A549 (cell line): ENCODE results near the gene TDRKH. TPM values are rescaled to one million over a fixed set of nuclear protein-coding genes. Genes with fewer than 3 reads are reported as not detected.

Experiments
- CBX8 ChIP-seq: fragments of 200-600 bp; sonication (generic); IDR thresholded peaks from 2 replicates; pipeline ENCODE4 v1.6.1; 2016
- CEBPB ChIP-seq, 2 experiments: fragments of >200 bp in 1 of 2; sonication (Bioruptor Twin) in 1 of 2; formaldehyde crosslinking in 1 of 2; IDR thresholded peaks; 2 replicates each; pipeline ENCODE4 v1.6.1; 2012 to 2016
- CHD2 ChIP-seq: fragments of 150-350 bp; IDR thresholded peaks from 2 replicates; pipeline ENCODE4 v1.6.1; 2014; ENCODE audit warnings: low read length; ENCODE audit not compliant: partially characterized antibody
- CHD4 ChIP-seq: fragments of 200-600 bp; sonication (generic); IDR thresholded peaks from 2 replicates; pipeline ENCODE4 v1.6.1; 2016; ENCODE audit warnings: antibody characterized with exemption, mild to moderate bottlenecking, borderline replicate concordance
- EHF ChIP-seq: fragments of 250-450 bp; sonication (Bioruptor Pico); IDR thresholded peaks from 2 replicates; pipeline ENCODE4 v1.5.0; 2020; ENCODE audit warnings: mild to moderate bottlenecking
- EHMT2 ChIP-seq: fragments of 200-600 bp; sonication (generic); IDR thresholded peaks from 2 replicates; pipeline ENCODE4 v1.6.1; 2016; ENCODE audit warnings: antibody characterized with exemption, low read depth, mild to moderate bottlenecking, moderate library complexity
- FOSL2 ChIP-seq, 2 experiments: fragments of 450-650 bp in 1 of 2; fragments of >200 bp in 1 of 2; sonication (Bioruptor Twin) in 1 of 2; formaldehyde crosslinking; IDR thresholded peaks; 2 replicates each; pipeline versions ENCODE4 v1.5.0 to v1.6.1; 2016 to 2020; ENCODE audit warnings: mild to moderate bottlenecking in 1 of 2, moderate library complexity in 1 of 2
- GATA3 ChIP-seq: IDR thresholded peaks from 2 replicates; pipeline ENCODE4 v1.6.1; 2012; ENCODE audit warnings: borderline replicate concordance
- HDAC2 ChIP-seq: fragments of 200-600 bp; sonication (generic); IDR thresholded peaks from 2 replicates; pipeline ENCODE4 v1.6.1; 2016
- HES2 ChIP-seq: fragments of >200 bp; sonication (Bioruptor Twin); formaldehyde crosslinking; IDR thresholded peaks from 2 replicates; pipeline ENCODE4 v1.6.1; 2016
- HEYL ChIP-seq: fragments of 250-450 bp; sonication (Bioruptor Pico); IDR thresholded peaks from 2 replicates; pipeline ENCODE4 v1.8.0; 2021; ENCODE audit warnings: mild to moderate bottlenecking, moderate library complexity
- JUN ChIP-seq, 2 experiments: fragments of >200 bp; sonication (Bioruptor Twin); formaldehyde crosslinking; IDR thresholded peaks; 2 replicates in 1 of 2; 3 replicates in 1 of 2; pipeline ENCODE4 v1.6.1; 2016 to 2017
- JUNB ChIP-seq: fragments of >200 bp; sonication (Bioruptor Twin); formaldehyde crosslinking; IDR thresholded peaks from 2 replicates; pipeline ENCODE4 v1.6.1; 2016
- MAX ChIP-seq: IDR thresholded peaks from 2 replicates; pipeline ENCODE4 v1.6.1; 2012
- MAZ ChIP-seq: fragments of 150-350 bp; IDR thresholded peaks from 2 replicates; pipeline ENCODE4 v1.6.1; 2014; ENCODE audit warnings: antibody characterized with exemption, low read depth, low read length, borderline replicate concordance
- NFE2L2 ChIP-seq: fragments of 150-350 bp; conservative IDR thresholded peaks from 2 replicates; pipeline ENCODE4 v1.6.1; 2014; ENCODE audit warnings: low read length
- NPAS2 ChIP-seq: fragments of 250-450 bp; sonication (Bioruptor Pico); IDR thresholded peaks from 2 replicates; pipeline ENCODE4 v1.8.0; 2022; ENCODE audit warnings: mild to moderate bottlenecking, moderate library complexity, borderline replicate concordance
- PBX3 ChIP-seq: IDR thresholded peaks from 2 replicates; pipeline ENCODE4 v1.6.1; 2012
- PHF8 ChIP-seq: fragments of 200-600 bp; sonication (generic); IDR thresholded peaks from 2 replicates; pipeline ENCODE4 v1.6.1; 2016; ENCODE audit warnings: low read depth, mild to moderate bottlenecking, antibody characterized with exemption, moderate library complexity, borderline replicate concordance
- REST ChIP-seq: fragments of 200-600 bp; sonication (generic); IDR thresholded peaks from 2 replicates; pipeline ENCODE4 v1.6.1; 2016; ENCODE audit warnings: antibody characterized with exemption, mild to moderate bottlenecking, moderate library complexity
- RNF2 ChIP-seq: fragments of 200-600 bp; sonication (generic); IDR thresholded peaks from 2 replicates; pipeline ENCODE4 v1.6.1; 2016; ENCODE audit warnings: low read depth, mild to moderate bottlenecking, antibody characterized with exemption, moderate library complexity, borderline replicate concordance
- SMC3 ChIP-seq: fragments of >200 bp; sonication (Bioruptor Twin); formaldehyde crosslinking; IDR thresholded peaks from 3 replicates; pipeline ENCODE4 v1.6.1; 2018; ENCODE audit warnings: inconsistent platforms
- SREBF2 ChIP-seq: fragments of 450-650 bp; IDR thresholded peaks from 2 replicates; pipeline ENCODE4 v1.6.1; 2014; ENCODE audit warnings: mild to moderate bottlenecking, moderate library complexity
- ZNF302 ChIP-seq: fragments of 250-450 bp; sonication (Bioruptor Pico); IDR thresholded peaks from 2 replicates; pipeline ENCODE4 v1.9.0; 2021; ENCODE audit warnings: inconsistent platforms, mild to moderate bottlenecking, moderate library complexity
- ZSCAN20 ChIP-seq: fragments of 250-450 bp; sonication (Bioruptor Pico); IDR thresholded peaks from 2 replicates; pipeline ENCODE4 v1.8.0; 2022; ENCODE audit warnings: mild to moderate bottlenecking, moderate library complexity
- polyA plus RNA-seq, 4 experiments: library from polyadenylated mRNA; depleted of rRNA in 3 of 4; stranded (reverse); fragments of >200 nt; fragmentation: RNase III in 1 of 4; extraction: RNeasy Plus Mini Kit Qiagen cat#74134 plus additional on column Dnase treatment in 1 of 4; gene quantifications; 2 replicates in 3 of 4; 3 replicates in 1 of 4; pipeline ENCODE4 v1.2.3, GENCODE V29; 2011 to 2017

TDRKH gene
- polyA plus RNA-seq, 2 of the 4 experiments (the other 2 are of a cell fraction), result 7.7 to 8.8 TPM

GRCh38 chr1:151762941-151763921 is 27.1 kb downstream of the TDRKH start, which contains the start of gene MRPL9 (continued):
- TF ChIP-seq EHF (no peak), HES2 (no peak), GATA3 (peak; percentile 27; the same call in 1 of the 2 replicates), PHF8 (peak; percentile 75), ZNF302 (CRISPR knock-in tag) (no peak), HEYL (CRISPR knock-in tag) (no peak), PBX3 (0 out of 2 replicates have a peak, but pooled peaks have one; percentile 13), RNF2 (no peak), REST (no peak), NFE2L2 (no peak), MAZ (no peak), FOSL2 (IDR thresholded peaks at IDR 0.05) (no peak), FOSL2 (CRISPR knock-in tag; IDR thresholded peaks at IDR 0.05) (no peak), ZSCAN20 (no peak), SREBF2 (no peak), NPAS2 (CRISPR knock-in tag) (no peak), JUNB (no peak), HDAC2 (peak; percentile 78; the same call in 1 of the 2 replicates), MAX (peak; percentile 44), EHMT2 (no peak), SMC3 (no peak), CBX8 (no peak), CHD4 (no peak), CEBPB (IDR thresholded peaks at IDR 0.05) (no peak), CHD2 (no peak), JUN (IDR thresholded peaks at IDR 0.05) (peak; percentile 92 to 96)
